ENCODE data around the gene OR6K3.

OR6K3 gene

GRCh38 chr1:158687037-158687436 is 33.5 kb downstream of the OR6K3 start:
- Histone ChIP-seq H3K9me3 (ENCODE audit: control insufficient read depth, low read length) (no peaks in the 10 kb centered on the region), H3K4me1 (ENCODE audit: control insufficient read depth, insufficient read depth, low read length, poor library complexity, severe bottlenecking) (no peaks in the 10 kb centered on the region), H3K36me3 (ENCODE audit: control insufficient read depth, insufficient read depth, low read length) (no peaks in the 10 kb centered on the region), H3K4me3 (ENCODE audit: extremely low read depth, insufficient read depth, low read length, poor library complexity, severe bottlenecking) (no peak overlapping the region), H3K27ac (ENCODE audit: low read depth, low read length, severe bottlenecking) (no peak overlapping the region)

- no peak within 1 kb of the TSS for H3K4me3 ChIP-seq (ENCODE audit: extremely low read depth, insufficient read depth, low read length, poor library complexity, severe bottlenecking)
- no peak within 1 kb of the TSS for H3K27ac ChIP-seq (ENCODE audit: low read depth, low read length, severe bottlenecking)
- H3K36me3 ChIP-seq (ENCODE audit: control insufficient read depth, insufficient read depth, low read length), result no peaks in the 10 kb centered on the region
- 86% methylated on average over 1 of the region's 7 CpGs; no CpG with 5 or more reads in 1 of the 2 experiments for WGBS, 2 experiments (ENCODE audit: insufficient coverage in 2 of 2)
- no peaks in the 10 kb centered on the region for H3K9me3 ChIP-seq (ENCODE audit: control insufficient read depth, low read length)
- no peaks in the 10 kb centered on the region for H3K4me1 ChIP-seq (ENCODE audit: control insufficient read depth, insufficient read depth, low read length, poor library complexity, severe bottlenecking)
Observed at GRCh38 chr1:158686111-158687009, 34.2 kb downstream of the OR6K3 start, which contains the start of gene SPTA1. Gene SPTA1 (minus strand): TSS chr1:158686715. CDS start chr1:158686517, 198 bp downstream.

GRCh38 chr1:158685085-158685484 is 35.4 kb downstream of the OR6K3 start:
- Histone ChIP-seq H3K4me3 (ENCODE audit: extremely low read depth, insufficient read depth, low read length, poor library complexity, severe bottlenecking) (no peak overlapping the region), H3K4me1 (ENCODE audit: control insufficient read depth, insufficient read depth, low read length, poor library complexity, severe bottlenecking) (no peaks in the 10 kb centered on the region), H3K9me3 (ENCODE audit: control insufficient read depth, low read length) (no peaks in the 10 kb centered on the region), H3K36me3 (ENCODE audit: control insufficient read depth, insufficient read depth, low read length) (no peaks in the 10 kb centered on the region), H3K27ac (ENCODE audit: low read depth, low read length, severe bottlenecking) (no peak overlapping the region)
- WGBS, 2 experiments (ENCODE audit: insufficient coverage in 2 of 2), result 72 to 93% methylated on average over 2 to 5 of the region's 7 CpGs

- Histone ChIP-seq H3K4me3 (ENCODE audit: extremely low read depth, insufficient read depth, low read length, poor library complexity, severe bottlenecking) (no peak overlapping the region), H3K27ac (ENCODE audit: low read depth, low read length, severe bottlenecking) (no peak overlapping the region), H3K36me3 (ENCODE audit: control insufficient read depth, insufficient read depth, low read length) (no peaks in the 10 kb centered on the region), H3K9me3 (ENCODE audit: control insufficient read depth, low read length) (no peaks in the 10 kb centered on the region), H3K4me1 (ENCODE audit: control insufficient read depth, insufficient read depth, low read length, poor library complexity, severe bottlenecking) (no peaks in the 10 kb centered on the region)
- 75 to 100% methylated on average over 1 to 2 of the region's 2 CpGs for WGBS, 2 experiments (ENCODE audit: insufficient coverage in 2 of 2)
Observed at GRCh38 chr1:158681606-158682005, 38.9 kb downstream of the OR6K3 start.

GRCh38 chr1:158679289-158679688 is 41.2 kb downstream of the OR6K3 start:
- Histone ChIP-seq H3K4me1 (ENCODE audit: control insufficient read depth, insufficient read depth, low read length, poor library complexity, severe bottlenecking) (no peaks in the 10 kb centered on the region), H3K9me3 (ENCODE audit: control insufficient read depth, low read length) (no peaks in the 10 kb centered on the region), H3K36me3 (ENCODE audit: control insufficient read depth, insufficient read depth, low read length) (no peaks in the 10 kb centered on the region), H3K4me3 (ENCODE audit: extremely low read depth, insufficient read depth, low read length, poor library complexity, severe bottlenecking) (no peak overlapping the region), H3K27ac (ENCODE audit: low read depth, low read length, severe bottlenecking) (no peak overlapping the region)
- 83 to 100% methylated on average over 1 of the region's 1 CpG for WGBS, 2 experiments (ENCODE audit: insufficient coverage in 2 of 2)

GRCh38 chr1:158675563-158676323 is 44.8 kb downstream of the OR6K3 start:
- WGBS, 2 experiments (ENCODE audit: insufficient coverage in 2 of 2), result no CpG with 5 or more reads among the region's 4 CpGs

GRCh38 chr1:158674302-158674701 is 46.2 kb downstream of the OR6K3 start:
- no peaks in the 10 kb centered on the region for H3K36me3 ChIP-seq (ENCODE audit: control insufficient read depth, insufficient read depth, low read length)
- 90 to 98% methylated on average over 5 to 6 of the region's 7 CpGs for WGBS, 2 experiments (ENCODE audit: insufficient coverage in 2 of 2)
- H3K4me3 ChIP-seq (ENCODE audit: extremely low read depth, insufficient read depth, low read length, poor library complexity, severe bottlenecking), result no peak overlapping the region
- no peak overlapping the region for H3K27ac ChIP-seq (ENCODE audit: low read depth, low read length, severe bottlenecking)
- H3K4me1 ChIP-seq (ENCODE audit: control insufficient read depth, insufficient read depth, low read length, poor library complexity, severe bottlenecking), result no peaks in the 10 kb centered on the region
- no peaks in the 10 kb centered on the region for H3K9me3 ChIP-seq (ENCODE audit: control insufficient read depth, low read length)

More at GRCh38 chr1:158675563-158676323, 44.8 kb downstream of the OR6K3 start:
- no peak overlapping the region for H3K27ac ChIP-seq (ENCODE audit: low read depth, low read length, severe bottlenecking)
- no peak overlapping the region for H3K4me3 ChIP-seq (ENCODE audit: extremely low read depth, insufficient read depth, low read length, poor library complexity, severe bottlenecking)
- no peaks in the 10 kb centered on the region for H3K4me1 ChIP-seq (ENCODE audit: control insufficient read depth, insufficient read depth, low read length, poor library complexity, severe bottlenecking)
- no peaks in the 10 kb centered on the region for H3K36me3 ChIP-seq (ENCODE audit: control insufficient read depth, insufficient read depth, low read length)
- H3K9me3 ChIP-seq (ENCODE audit: control insufficient read depth, low read length), result no peaks in the 10 kb centered on the region
